ENCODE measurements around the gene CD9.

DNA sequence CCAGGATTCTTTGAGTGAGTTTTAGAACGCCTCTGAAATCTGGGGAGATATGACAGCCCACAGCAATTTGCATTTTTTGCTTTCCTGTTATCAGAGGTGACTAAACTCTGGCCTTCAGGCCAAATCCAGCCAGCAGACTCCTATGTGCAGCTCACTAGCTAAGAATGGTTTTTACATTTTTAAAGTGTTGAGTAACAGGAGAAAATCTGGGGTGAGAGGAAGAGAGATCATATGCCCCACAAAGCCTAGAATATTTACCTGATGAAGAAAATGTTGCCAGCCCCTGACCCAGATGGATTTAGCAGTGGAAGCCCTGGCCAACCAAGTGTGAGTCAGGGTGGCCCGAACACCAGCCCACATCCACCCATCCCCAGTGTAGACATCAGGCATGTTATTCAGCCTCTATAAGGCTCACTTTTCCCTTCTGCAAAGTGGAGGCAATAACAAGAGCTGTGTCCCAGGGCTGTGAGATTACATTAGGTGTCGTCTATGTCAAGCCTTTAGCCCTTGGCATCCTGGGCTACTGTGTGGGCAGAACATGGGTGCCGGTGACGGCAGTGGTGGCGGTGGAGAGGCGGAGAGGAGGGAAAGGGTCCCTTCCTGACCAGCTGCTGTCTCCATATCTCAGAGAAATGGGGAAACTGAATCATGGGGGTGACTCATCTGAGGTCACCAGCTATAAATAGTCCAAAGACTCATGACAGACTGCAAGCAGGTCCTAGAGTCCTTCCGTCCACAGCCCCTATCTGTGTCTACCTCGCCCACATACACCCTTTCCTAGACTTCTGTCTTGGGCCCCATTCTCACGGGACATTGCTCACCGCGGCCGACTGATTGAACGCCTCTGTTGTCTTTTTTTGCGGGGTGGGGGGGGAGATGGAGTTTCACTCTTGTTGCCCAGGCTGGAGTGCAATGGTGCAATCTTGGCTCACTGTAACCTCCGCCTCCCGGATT is 32.6 kb upstream of the CD9 start:
- peak; percentile 41 for TF ChIP-seq POLR2A (IDR thresholded peaks at IDR 0.05; ENCODE audit: low read length)
- no peak for TF ChIP-seq GATA1 (IDR thresholded peaks at IDR 0.05; ENCODE audit: low read depth, low read length)

Data from erythroblast (primary cell).